ENCODE data around the gene NUP35.

The NUP35 gene

DNA sequence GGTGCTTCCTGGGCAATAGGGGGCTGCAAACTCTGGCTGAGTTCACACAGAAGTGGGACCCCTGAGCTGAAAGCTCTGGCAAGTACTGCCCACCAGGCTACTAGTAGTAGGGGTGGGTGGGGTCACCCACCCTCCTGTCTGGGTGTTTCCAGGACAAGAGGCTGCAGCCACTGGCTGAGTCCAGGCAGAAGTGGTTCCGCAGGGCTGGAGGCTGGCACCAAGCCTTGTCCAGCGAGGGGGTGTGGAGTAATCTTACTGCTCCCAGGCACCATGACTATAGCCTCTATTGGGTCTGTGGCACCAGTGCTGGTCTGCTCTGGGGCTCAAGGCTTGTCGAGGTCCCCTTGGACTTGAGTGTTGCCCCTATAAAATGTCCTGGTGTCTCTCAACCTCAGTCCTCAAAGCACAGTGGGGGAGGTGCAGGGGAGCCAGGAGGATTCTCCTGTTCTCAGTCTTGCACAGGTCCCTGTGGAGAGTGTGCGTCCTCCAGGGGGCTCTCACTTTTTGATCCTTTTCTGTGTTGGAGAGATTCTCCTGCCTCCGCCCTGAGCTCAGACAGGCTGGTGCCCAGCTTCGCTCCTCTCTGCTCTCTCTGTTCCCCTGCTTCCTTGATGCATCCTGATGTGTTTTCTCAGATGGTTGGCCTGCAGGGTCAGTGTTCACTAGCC, 48.1 kb downstream of the NUP35 start:
- Histone ChIP-seq H4K8ac (ENCODE audit: low read depth, low read length) (no peak overlapping the region), H3K4me1 (ENCODE audit: control insufficient read depth in 2 of 2, insufficient read depth in 1 of 2, low read depth in 1 of 2, low read length in 2 of 2) (no peaks in the 10 kb centered on the region), H3K36me3 (replicated peaks in 1 of 2; ENCODE audit: control insufficient read depth in 2 of 2, insufficient read depth in 2 of 2, low read length in 2 of 2) (peaks cover 0 to 17% of the 10 kb centered on the region in 2 donors), H3K4me2 (ENCODE audit: insufficient read depth, low read length, poor library complexity, severe bottlenecking) (no peak overlapping the region), H2BK5ac (ENCODE audit: low read length) (no peak overlapping the region), H3K27ac (replicated peaks; ENCODE audit: low read length) (no peak overlapping the region), H3K79me1 (ENCODE audit: low read depth, low read length) (peaks cover 2% of the 10 kb centered on the region), H3K4ac (ENCODE audit: low read length) (no peak overlapping the region), H3K4me3 (ENCODE audit: low read length in 2 of 2) (no peak overlapping the region), H3K23ac (ENCODE audit: low read depth, low read length, poor library complexity) (no peak overlapping the region), H3K27me3 (ENCODE audit: control insufficient read depth in 3 of 3, insufficient read depth in 3 of 3, low read depth in 1 of 3, low read length in 3 of 3) (no peaks in the 10 kb centered on the region), H2BK120ac (ENCODE audit: low read depth, low read length) (no peak overlapping the region), H3K9ac (ENCODE audit: low read depth, low read length, poor library complexity) (no peak overlapping the region), H2BK12ac (ENCODE audit: low read length) (no peak overlapping the region), H2AFZ (ENCODE audit: low read length) (no peak overlapping the region), H2BK15ac (ENCODE audit: low read length) (no peak overlapping the region), H4K91ac (ENCODE audit: low read depth, low read length, poor library complexity) (no peak overlapping the region), H3K14ac (ENCODE audit: low read length) (no peak overlapping the region), H3K9me3 (replicated peaks in 1 of 2; ENCODE audit: control insufficient read depth in 2 of 2, insufficient read depth in 1 of 2, low read depth in 1 of 2, low read length in 2 of 2) (peaks cover 0 to 4% of the 10 kb centered on the region in 2 donors), H2AK5ac (ENCODE audit: low read depth, low read length) (no peak overlapping the region), H3K18ac (ENCODE audit: low read length) (no peak overlapping the region)
- no CpG with 5 or more reads among the region's 6 CpGs for WGBS, 2 donors (ENCODE audit: extremely low coverage in 2 of 2, insufficient read length in 2 of 2, insufficient replicate concordance in 1 of 2)
- no peak for DNase-seq (ENCODE audit: low spot score)

DNA sequence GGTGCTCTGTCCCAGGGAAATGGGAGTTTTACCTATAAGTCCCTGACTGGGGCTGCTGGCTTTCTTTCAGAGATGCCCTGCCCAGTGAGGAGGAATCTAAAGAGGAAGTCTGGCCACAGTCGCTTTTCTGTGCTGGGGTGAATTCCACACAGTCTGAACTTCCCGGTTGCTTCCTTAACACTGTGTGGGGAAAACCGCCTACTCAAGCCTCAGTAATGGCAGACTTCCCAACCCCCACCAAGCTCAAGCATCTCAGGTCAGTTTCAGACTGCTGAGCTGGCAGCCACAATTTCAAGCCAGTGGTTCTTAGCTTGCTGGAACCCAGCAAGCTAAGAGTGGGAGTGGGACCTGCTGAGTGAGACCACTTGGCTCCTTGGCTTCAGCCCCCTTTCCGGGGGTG, 54.9 kb downstream of the NUP35 start:
- no peaks in the 10 kb centered on the region for H3K27me3 ChIP-seq (ENCODE audit: control insufficient read depth in 3 of 3, insufficient read depth in 3 of 3, low read depth in 1 of 3, low read length in 3 of 3)
- H3K9me3 ChIP-seq (replicated peaks in 1 of 2; ENCODE audit: control insufficient read depth in 2 of 2, insufficient read depth in 1 of 2, low read depth in 1 of 2, low read length in 2 of 2): peaks cover 2 to 34% of the 10 kb centered on the region in 2 donors
- H2BK5ac ChIP-seq (ENCODE audit: low read length): no peak overlapping the region
- no peak overlapping the region for H2AFZ ChIP-seq (ENCODE audit: low read length)
- H2BK15ac ChIP-seq (ENCODE audit: low read length): no peak overlapping the region
- no CpG with 5 or more reads among the region's 4 CpGs for WGBS, 2 donors (ENCODE audit: extremely low coverage in 2 of 2, insufficient read length in 2 of 2, insufficient replicate concordance in 1 of 2)
- H3K27ac ChIP-seq (replicated peaks; ENCODE audit: low read length): no peak overlapping the region
- no peak overlapping the region for H3K4me3 ChIP-seq (ENCODE audit: low read length in 2 of 2)
- no peak overlapping the region for H4K8ac ChIP-seq (ENCODE audit: low read depth, low read length)
- H3K9ac ChIP-seq (ENCODE audit: low read depth, low read length, poor library complexity): no peak overlapping the region
- H3K4me2 ChIP-seq (ENCODE audit: insufficient read depth, low read length, poor library complexity, severe bottlenecking): no peak overlapping the region
- no peak for DNase-seq (ENCODE audit: low spot score)
- no peak overlapping the region for H2BK120ac ChIP-seq (ENCODE audit: low read depth, low read length)
- H2BK12ac ChIP-seq (ENCODE audit: low read length): no peak overlapping the region
- H3K4ac ChIP-seq (ENCODE audit: low read length): no peak overlapping the region
- H3K79me1 ChIP-seq (ENCODE audit: low read depth, low read length): no peaks in the 10 kb centered on the region
- no peak overlapping the region for H2AK5ac ChIP-seq (ENCODE audit: low read depth, low read length)
- H3K18ac ChIP-seq (ENCODE audit: low read length): no peak overlapping the region
- H3K4me1 ChIP-seq (ENCODE audit: control insufficient read depth in 2 of 2, insufficient read depth in 1 of 2, low read depth in 1 of 2, low read length in 2 of 2): no peaks in the 10 kb centered on the region
- no peak overlapping the region for H3K14ac ChIP-seq (ENCODE audit: low read length)
- H3K23ac ChIP-seq (ENCODE audit: low read depth, low read length, poor library complexity): no peak overlapping the region
- H3K36me3 ChIP-seq (replicated peaks in 1 of 2; ENCODE audit: control insufficient read depth in 2 of 2, insufficient read depth in 2 of 2, low read length in 2 of 2): peaks cover 4 to 55% of the 10 kb centered on the region in 2 donors
- no peak overlapping the region for H4K91ac ChIP-seq (ENCODE audit: low read depth, low read length, poor library complexity)

DNA sequence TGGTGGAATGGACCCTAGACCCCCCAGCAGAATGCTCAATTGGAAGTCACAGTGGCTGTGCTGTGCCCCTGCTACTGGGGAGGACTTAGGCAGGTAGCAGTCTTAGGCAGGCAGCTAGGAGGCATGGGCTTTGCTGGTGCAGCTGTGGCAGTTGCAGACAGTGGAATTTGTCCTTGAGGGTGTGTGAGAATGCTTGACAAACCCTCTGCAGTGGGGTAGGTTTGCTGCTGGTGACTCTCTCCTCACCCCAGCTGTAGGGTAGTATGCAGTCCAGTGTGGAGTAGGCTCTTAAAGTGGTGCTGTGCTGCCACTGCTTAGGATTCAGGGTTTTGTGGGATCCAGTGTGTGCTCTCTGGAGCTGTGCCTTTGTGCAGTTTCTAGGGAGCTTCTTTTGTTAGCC, 61.3 kb downstream of the NUP35 start:
- Histone ChIP-seq H3K18ac (ENCODE audit: low read length) (peak overlapping the region; percentile 23), H3K4me1 (ENCODE audit: control insufficient read depth in 2 of 2, insufficient read depth in 1 of 2, low read depth in 1 of 2, low read length in 2 of 2) (peaks cover 0 to 5% of the 10 kb centered on the region in 2 donors), H3K4me3 (ENCODE audit: low read length in 2 of 2) (no peak overlapping the region), H3K23ac (ENCODE audit: low read depth, low read length, poor library complexity) (no peak overlapping the region), H2BK120ac (ENCODE audit: low read depth, low read length) (no peak overlapping the region), H2BK12ac (ENCODE audit: low read length) (no peak overlapping the region), H4K91ac (ENCODE audit: low read depth, low read length, poor library complexity) (no peak overlapping the region), H2BK5ac (ENCODE audit: low read length) (no peak overlapping the region), H3K9me3 (replicated peaks in 1 of 2; ENCODE audit: control insufficient read depth in 2 of 2, insufficient read depth in 1 of 2, low read depth in 1 of 2, low read length in 2 of 2) (peaks cover 0 to 34% of the 10 kb centered on the region in 2 donors), H3K4me2 (ENCODE audit: insufficient read depth, low read length, poor library complexity, severe bottlenecking) (no peak overlapping the region), H3K36me3 (replicated peaks in 1 of 2; ENCODE audit: control insufficient read depth in 2 of 2, insufficient read depth in 2 of 2, low read length in 2 of 2) (peaks cover 10 to 95% of the 10 kb centered on the region in 2 donors), H3K79me1 (ENCODE audit: low read depth, low read length) (no peaks in the 10 kb centered on the region), H3K14ac (ENCODE audit: low read length) (no peak overlapping the region), H3K4ac (ENCODE audit: low read length) (no peak overlapping the region), H2AK5ac (ENCODE audit: low read depth, low read length) (no peak overlapping the region), H2BK15ac (ENCODE audit: low read length) (no peak overlapping the region), H3K27me3 (ENCODE audit: control insufficient read depth in 3 of 3, insufficient read depth in 3 of 3, low read depth in 1 of 3, low read length in 3 of 3) (no peaks in the 10 kb centered on the region), H2AFZ (ENCODE audit: low read length) (no peak overlapping the region), H4K8ac (ENCODE audit: low read depth, low read length) (peak overlapping the region; percentile 45), H3K9ac (ENCODE audit: low read depth, low read length, poor library complexity) (peak overlapping the region; percentile 53), H3K27ac (replicated peaks; ENCODE audit: low read length) (no peak overlapping the region)
- no peak for DNase-seq (ENCODE audit: low spot score)

DNA sequence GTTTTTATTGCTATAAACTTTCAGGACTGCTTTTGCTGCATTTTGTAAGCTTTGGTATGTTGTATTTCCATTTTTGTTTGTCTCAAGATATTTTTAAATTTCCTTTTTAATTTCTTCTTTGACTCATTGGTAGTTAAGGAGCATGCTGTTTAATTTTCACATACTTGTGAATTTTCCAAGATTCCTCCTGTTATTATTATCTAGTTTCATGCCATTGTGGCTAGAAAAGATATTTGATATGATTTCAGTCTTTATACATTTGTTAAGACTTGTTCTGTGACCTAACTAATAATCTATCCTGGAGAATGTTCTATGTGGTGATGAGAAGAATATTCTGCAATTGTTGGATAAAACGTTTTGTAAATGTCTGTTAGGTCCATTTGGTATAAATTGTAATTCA, 62.1 kb downstream of the NUP35 start:
- Histone ChIP-seq H4K91ac (ENCODE audit: low read depth, low read length, poor library complexity) (no peak overlapping the region), H3K4me2 (ENCODE audit: insufficient read depth, low read length, poor library complexity, severe bottlenecking) (no peak overlapping the region), H2BK12ac (ENCODE audit: low read length) (no peak overlapping the region), H2BK120ac (ENCODE audit: low read depth, low read length) (no peak overlapping the region), H3K79me1 (ENCODE audit: low read depth, low read length) (no peaks in the 10 kb centered on the region), H2AFZ (ENCODE audit: low read length) (no peak overlapping the region), H3K14ac (ENCODE audit: low read length) (no peak overlapping the region), H3K23ac (ENCODE audit: low read depth, low read length, poor library complexity) (no peak overlapping the region), H3K4me1 (ENCODE audit: control insufficient read depth in 2 of 2, insufficient read depth in 1 of 2, low read depth in 1 of 2, low read length in 2 of 2) (peaks cover 0 to 5% of the 10 kb centered on the region in 2 donors), H4K8ac (ENCODE audit: low read depth, low read length) (no peak overlapping the region), H3K9me3 (replicated peaks in 1 of 2; ENCODE audit: control insufficient read depth in 2 of 2, insufficient read depth in 1 of 2, low read depth in 1 of 2, low read length in 2 of 2) (peaks cover 0 to 30% of the 10 kb centered on the region in 2 donors), H3K4ac (ENCODE audit: low read length) (no peak overlapping the region), H2AK5ac (ENCODE audit: low read depth, low read length) (no peak overlapping the region), H3K27ac (replicated peaks; ENCODE audit: low read length) (no peak overlapping the region), H3K36me3 (replicated peaks in 1 of 2; ENCODE audit: control insufficient read depth in 2 of 2, insufficient read depth in 2 of 2, low read length in 2 of 2) (peaks cover 12 to 92% of the 10 kb centered on the region in 2 donors), H3K9ac (ENCODE audit: low read depth, low read length, poor library complexity) (no peak overlapping the region), H2BK15ac (ENCODE audit: low read length) (no peak overlapping the region), H3K18ac (ENCODE audit: low read length) (no peak overlapping the region), H3K27me3 (ENCODE audit: control insufficient read depth in 3 of 3, insufficient read depth in 3 of 3, low read depth in 1 of 3, low read length in 3 of 3) (no peaks in the 10 kb centered on the region), H2BK5ac (ENCODE audit: low read length) (no peak overlapping the region), H3K4me3 (ENCODE audit: low read length in 2 of 2) (no peak overlapping the region)
- WGBS, 2 donors (ENCODE audit: extremely low coverage in 2 of 2, insufficient read length in 2 of 2, insufficient replicate concordance in 1 of 2): no CpG with 5 or more reads among the region's 1 CpG
- no peak for DNase-seq (ENCODE audit: low spot score)

Data from neuronal stem cell (in vitro differentiated cells).